Heart left ventricle (tissue), 13 donors: ENCODE measurements around the gene SLC39A12.

Experiments
- CTCF ChIP-seq, 12 donors: fragments of 200-600 bp; sonication (generic) in 4 of 12; IDR thresholded peaks; one replicate each; pipeline versions ENCODE4 v1.5.0 to v1.8.0; 2018 to 2022; ENCODE audit warnings: antibody characterized with exemption in 12 of 12, mild to moderate bottlenecking in 5 of 12
- POLR2A ChIP-seq, 2 donors: fragments of 450-650 bp; IDR thresholded peaks; one replicate each; pipeline ENCODE4 v1.6.1; 2017; ENCODE audit warnings: antibody characterized with exemption in 2 of 2, mild to moderate bottlenecking in 2 of 2, moderate library complexity in 2 of 2
- donor health status: ischemic (EF 13 %, LVEDD 7.1; RV severe dilation, severe dysfunction).
- donor health status: DM: no; HTN: yes; CAD: no.
- donor health status: DM: no; HTN: no; CAD: no.
- donor health status: ischemic (EF 25% LVEDD 6.9; RV normal size, moderate dysfunction).
- donor health status: ischemic (EF 25% LVEDD 5.7; RV mildly dilated, moderate dysfunction).
- donor health status: ischemic (EF 35%, LVEDD 5.7; RV mildly dilated, moderate dysfunction).
- donor health status: nonischemic (EF 11% LVEDD 7.7; RV severe dilation, severe dysfunction).
- donor health status: DM: yes; HTN: yes; CAD: no.
- donor health status: PGD.
- donor health status: ischemic (EF 29% LVEDD 5.4; RV normal size, mild dysfunction).
- donor health status: nonischemic (EF 23%, LVEDD 6.1; RV moderate dilation, normal function).

- no peak for TF ChIP-seq CTCF (IDR thresholded peaks at IDR 0.05)
- TF ChIP-seq POLR2A (IDR thresholded peaks at IDR 0.05): no peak
Observed at GRCh38 chr10:18020523-18020922, 68.8 kb downstream of the SLC39A12 start.
